ENCODE measurements around the gene PRDM16.
A peak's percentile ranks its signal among the peaks of the same experiment; 100 is the strongest.

The PRDM16 gene

DNA sequence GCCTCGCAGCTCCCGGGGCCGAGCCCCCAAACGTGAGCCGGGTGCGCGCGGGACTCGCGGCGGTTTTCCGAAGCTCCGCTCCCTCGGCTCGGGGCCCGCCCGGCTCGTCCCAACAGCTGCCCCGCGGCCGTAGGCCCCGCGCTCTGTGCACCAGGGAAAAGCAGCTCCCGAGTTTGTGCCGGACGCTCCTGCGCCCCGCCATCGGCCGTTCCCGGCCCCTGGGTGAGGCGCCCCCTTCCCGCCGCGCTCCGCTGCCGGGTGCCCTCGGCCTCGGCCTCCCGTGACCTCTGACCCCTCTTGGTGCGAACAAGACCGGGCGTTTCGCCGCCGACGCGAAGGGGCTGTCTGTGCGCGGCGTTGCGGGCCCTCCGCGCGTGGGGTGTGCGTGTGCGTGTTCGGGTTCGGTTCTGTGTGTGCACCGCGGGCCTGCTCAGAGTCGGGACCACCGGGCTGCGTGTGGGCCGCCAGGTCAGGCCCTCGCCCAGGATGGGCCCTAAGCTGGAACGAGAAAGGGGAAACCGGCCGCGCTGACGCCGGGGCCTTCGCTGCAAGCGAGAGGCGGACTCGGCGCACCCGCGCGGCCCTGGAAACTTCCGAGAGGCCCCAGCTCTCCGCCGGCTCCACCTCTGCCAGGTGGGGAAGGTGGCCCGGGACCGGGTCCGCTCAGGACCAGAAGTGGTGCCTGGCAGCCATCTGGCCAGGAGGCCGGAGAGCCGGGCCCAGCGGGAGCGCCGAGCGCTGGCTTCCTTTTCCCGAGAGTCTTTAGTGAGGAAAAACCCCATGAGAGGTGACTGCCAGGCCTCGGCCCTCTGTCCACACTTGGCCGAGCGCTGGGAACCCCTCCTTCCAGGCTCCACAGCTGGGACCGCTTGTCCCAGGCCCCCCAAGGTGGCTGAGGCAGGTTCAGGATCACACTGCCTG lies 1.9 kb downstream of the PRDM16 start:
- no peak for DNase-seq

DNA sequence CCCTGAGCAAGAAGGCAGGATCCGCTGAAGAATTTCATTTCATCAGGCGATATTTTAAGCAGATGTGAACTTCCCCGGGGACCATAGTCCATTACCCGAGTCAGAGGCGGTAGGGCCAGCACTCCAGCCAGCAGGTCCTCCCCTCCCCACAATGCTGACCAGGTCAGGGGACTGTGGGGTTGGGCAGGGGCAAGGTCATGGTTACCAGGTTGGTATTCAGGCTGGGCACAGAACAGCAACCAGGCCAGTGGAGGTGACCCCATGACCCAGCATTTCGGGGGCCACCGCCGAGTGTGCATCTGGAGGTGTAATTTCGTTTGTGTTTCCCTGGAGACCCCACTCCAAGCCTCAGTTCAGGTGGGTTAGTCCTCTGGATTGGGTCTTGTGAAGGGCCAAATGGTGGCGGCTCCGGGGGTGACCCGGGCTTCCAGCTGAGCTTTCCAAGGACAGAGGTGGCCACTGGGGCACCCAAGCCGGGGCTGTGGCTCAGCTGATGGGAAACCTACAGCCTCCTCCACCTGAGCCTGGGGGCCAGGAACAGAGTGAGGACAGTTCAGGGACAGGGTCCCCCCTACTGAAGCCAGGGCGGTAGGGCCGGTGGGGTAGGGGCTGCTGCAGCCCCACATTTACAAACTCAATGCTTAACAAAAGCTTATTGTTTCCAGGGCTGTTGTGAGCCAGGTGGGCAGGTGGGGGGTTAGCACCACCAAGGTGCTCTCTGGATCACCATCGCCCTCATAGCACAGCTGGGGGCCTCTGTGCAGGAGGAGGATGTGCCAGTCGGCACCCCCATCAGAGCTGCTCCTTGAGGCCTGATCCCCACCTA lies 2.8 kb downstream of the PRDM16 start:
- no peak for DNase-seq

DNA sequence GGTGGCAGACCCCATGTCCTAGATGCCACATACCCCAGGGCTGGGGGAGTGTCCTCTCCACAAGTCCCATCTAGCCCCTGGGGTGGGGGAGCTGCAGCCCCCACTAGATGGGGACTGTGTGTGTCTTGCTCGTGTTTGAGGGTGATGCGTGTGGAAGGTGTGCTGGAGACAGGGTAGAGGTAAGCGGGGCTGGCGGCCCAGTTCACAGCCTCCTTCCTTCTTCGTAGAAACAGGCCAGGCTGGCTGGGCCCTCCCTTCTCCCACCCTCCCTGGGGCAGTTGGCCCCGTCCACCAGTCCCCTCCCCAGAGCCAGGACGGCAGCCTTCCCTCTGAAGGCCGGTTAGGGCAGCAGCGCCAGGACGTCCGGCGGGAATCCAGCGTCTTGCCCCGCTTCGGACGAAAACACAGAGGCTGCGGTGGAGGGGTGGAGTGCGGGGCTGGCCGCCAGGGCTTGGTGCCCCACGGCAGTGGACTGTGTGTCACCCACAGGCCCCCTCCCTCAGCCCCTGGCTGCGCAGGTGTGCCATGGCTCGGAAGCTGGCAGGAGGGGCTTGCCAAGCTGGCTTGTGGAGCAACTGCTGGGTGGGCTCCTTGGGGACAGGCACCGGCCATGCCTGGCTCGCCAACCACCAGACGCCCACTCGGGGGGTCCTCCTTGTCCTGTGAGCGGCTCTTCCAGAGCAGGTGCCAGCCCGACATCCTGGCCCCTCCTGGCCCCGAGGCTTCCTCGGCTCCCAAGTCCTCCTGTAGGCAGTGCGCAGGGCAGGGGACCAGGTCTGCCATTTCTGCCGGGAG lies 3.6 kb downstream of the PRDM16 start:
- DNase-seq = no peak

DNA sequence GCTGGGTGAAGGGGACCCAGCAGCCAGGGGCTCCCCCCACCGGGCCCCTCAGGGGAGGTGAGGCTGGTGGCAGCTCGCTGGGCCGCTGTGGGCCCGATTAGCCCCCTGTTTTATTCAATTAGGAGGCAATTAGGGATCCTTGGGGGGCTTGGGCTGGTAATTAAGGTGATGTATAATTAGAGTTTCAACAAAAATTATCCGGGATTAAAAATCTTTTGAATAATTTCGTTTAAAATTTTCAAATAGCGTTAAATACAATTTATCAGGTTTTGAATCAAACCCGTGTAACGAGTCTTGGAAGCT lies 4.1 kb downstream of the PRDM16 start:
- no peak for DNase-seq

DNA sequence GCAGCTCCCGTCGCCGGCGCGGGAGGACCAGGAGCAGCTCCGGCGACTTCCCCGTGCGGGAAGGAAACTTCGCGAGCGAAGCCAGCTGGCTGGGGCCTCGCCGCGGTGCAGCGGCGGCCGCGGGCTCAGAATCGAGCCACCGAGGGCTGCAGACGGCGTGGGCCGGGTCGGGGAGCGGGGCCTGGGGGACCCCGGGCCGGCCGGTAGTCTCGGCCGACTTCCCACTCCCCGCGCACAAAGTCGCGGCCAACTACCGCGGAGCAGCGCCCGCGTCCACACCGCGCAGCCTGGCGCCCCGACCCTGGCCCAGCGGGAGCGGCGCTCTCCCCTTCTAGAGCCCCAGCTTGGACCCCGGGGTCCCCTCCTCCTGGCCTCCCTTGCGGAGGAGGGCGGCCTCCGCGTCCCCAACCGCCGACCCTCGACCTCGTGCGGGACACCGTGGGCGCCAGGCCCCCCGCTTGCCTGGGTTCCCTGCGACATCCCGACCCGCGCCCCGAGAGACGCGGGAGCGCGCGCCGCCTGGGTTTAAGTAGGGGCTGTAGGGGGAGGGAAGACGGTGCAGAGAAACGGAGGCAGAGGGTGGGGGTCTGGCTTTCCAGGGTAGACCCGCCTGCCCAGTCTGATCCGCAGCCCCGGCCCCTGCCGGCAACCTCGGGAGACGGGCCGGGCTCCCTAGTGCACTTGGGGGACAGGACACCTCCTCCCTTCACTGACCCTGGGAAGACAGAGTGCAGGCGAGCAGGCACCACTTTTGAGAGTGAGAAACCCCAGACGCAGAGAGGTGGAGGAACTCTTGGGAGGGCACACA lies 4.7 kb downstream of the PRDM16 start:
- peak; percentile 23 for DNase-seq

DNA sequence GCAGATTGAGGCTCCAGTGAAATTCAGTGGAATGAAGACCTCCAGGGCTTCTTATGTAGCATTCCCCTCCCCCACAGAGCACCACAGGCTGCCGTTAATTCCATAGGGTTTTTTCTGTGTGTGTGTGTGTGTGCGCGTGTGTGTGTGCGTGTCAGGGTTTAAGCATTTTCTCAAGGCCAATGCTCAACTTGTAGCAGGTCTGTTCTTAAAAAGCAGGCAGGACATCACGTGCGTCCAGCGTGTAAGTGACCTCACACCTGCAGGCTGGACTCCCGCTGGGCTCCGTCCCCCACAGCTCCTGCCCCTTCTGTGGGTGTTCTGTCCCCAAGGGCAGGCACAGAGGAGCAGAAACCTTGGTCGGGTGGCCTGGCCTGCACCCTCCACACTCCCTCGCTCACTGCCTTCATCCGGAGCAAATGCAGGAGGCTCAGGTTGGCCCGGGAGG lies 5.3 kb downstream of the PRDM16 start:
- DNase-seq = no peak

DNA sequence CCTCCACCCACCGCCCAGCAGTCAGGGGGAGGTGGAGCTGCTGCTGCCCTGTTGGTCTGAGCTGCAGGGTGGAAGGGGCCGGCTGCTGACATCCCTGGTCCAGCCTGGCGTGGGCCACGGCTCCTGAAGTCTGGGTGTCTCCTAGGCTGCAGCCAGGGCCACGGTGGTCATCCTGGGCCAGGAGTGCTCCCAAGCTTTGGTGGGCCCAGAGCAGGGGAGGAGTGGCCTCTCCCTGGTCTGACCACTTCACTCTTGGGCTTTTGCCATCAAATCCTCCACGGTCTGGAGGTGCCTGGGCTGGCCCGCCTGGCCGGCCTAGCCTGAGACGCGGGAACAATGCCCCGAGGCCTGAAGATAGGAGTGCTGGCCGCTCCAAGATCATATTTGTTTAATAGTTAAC lies 5.8 kb downstream of the PRDM16 start:
- DNase-seq = no peak

DNA sequence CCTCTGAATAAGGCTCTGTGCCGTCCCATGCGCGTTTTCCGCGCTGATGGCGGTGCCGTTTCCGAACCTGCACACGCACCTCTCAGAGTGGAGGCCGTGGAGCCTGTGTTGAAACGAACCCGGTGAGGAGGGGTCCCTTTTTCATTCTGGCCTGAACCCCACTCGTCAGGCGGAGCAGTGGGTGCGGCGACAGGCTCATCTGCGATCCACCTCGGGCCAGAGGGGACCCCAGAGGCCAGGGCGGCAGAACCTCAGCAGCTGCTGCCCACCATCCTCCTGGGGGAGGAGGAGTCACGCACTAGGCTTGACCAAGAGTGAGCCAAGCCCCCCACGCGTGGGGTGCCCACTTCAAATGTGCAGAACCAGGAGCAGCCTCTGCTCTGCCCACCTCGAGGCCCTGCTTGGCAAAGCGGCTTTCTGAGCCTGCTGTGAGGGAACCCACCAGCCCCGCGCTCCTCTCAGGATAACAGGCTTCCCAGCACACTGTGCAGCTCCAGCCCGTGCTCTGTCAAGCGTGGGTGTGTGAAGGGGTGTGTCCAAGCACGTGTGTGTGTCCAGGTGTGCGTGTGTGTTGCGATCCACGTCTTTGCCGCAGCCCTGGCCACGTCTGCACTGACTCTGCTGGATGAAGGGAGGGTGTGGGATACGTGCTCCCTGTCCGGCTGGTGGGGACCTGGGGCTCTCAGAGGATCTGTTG lies 6.8 kb downstream of the PRDM16 start:
- no peak for DNase-seq

DNA sequence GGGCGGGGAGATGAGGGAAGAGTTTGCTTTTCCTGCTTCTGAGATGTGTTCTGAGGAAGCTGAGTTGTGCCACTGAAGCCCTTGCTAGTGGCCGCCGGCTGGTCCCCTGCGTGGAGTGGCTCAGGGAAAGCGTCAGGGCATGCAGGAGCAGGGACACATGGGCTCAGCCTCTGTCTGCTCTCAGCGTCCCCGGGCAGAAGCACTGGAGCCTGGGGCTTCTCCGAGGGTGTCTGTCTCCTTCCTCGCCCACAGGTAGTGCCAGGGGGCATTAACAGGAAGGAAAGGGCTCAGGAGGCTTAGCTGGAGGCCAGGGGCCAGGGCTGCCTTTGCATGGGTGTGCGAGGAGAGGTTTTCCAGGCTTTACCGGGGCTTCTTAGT lies 7.3 kb downstream of the PRDM16 start:
- no peak for DNase-seq

DNA sequence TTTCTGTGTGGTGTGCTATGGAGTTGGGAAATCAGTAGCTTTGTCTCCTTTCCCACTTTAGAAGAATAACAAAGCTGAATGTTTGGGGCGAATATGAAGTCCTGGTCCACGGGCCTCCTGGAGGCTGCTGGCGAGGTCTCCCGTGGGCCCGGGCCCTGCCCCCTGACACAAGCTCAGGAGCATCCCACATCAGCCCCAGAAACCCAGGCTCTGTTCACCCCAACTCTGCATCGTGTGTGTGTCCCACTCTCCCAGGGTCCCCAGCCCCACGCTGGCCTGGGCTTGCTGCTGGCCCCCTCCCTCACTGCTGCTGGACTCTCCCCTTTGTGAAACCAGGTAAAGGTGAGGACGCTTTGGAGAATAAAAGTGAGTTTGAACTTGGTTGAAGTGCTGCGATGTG lies 8.1 kb downstream of the PRDM16 start:
- no peak for DNase-seq

DNA sequence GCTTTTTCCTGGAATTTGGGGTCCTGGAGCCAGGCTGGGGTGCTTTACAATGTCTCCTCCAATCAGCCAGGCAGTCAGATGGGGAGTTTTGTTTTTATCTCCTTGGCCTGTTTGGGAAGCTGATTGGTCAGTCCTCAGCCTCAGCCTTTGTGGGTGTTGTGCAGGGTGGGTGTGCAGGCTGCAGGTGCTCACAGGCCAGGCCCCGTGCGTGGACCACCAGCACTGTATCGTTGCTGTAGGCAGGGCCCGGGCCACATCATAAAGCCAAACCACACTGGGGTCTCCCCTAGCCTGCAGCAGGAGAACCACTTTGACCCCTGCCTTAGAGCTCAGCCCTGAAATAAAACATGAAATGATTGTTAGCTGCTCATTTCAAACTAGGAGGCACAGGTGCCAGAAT lies 8.6 kb downstream of the PRDM16 start:
- no peak for DNase-seq

DNA sequence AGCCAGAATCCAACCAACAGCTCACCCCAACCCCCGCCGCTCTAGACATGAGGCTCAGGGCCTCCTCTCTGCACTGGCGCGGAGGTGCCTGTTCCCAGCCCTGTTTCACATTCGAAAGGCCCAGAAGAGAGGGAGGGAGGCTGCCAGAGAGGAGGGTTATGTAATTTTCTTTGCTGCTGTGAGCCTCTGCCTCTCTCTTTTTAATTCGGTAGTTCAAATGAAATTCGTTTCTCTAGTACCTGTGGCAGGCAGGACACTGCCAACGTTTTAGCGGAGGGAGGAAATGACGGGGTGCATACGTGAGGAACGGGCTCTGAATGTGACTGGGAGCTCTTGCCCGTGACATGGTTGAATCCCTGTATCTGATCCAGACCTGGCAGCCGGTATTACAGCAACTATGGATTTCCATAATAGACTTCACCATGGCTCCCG lies 9.4 kb downstream of the PRDM16 start:
- DNase-seq = peak; percentile 21

DNA sequence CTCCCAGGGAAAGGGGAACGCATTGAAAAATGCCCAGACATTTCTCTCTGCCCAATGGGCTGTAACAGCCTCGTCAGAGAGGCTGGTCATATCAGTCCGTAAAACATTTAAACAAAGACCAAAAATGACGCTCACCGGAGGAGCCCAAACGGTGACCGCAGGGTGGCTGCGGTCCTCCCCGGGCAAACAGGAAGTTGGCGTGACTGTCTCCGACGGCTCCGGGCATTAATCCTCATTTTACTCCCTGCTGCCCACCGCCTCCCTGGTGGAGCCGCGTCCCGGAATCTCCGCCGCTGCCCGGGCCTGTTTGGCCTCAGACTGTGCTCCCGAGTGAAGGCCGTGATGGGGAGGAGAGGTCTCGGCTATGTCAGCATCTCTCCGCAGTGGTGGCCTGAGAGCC lies 9.9 kb downstream of the PRDM16 start:
- peak; percentile 42 for DNase-seq

DNA sequence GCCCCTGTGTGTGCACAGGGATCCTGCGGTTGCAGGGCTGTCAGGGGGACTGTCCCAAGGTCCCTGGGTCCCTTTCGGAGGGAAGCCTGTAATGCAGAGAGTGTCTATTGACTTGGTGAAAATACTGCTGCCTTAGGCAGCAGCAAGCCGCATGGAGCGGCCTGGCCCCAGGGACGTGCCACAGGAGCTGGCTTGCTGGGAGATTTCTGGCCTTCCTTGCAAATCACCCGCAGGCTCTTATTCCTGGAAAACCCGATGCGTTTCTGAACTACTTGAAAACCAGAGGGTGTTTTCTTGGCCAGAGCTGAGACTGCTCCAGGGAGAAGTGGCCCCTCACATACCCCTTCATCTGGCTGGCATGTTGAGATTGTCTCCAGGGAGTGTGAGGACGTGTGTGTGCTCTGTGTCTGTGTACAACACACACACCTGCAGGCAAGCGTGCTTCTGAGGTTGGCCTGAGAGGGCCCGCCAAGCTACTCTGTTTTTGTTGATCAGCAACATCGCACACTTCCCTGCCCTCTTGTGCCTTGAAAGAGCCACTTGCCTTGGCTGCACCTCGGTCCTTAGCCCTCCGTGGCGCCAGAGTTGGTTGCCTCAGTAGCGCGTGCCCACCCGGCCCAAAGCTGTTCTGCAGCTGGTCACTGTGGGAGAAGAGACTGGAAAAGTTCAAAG lies 10.5 kb downstream of the PRDM16 start:
- no peak for DNase-seq

DNA sequence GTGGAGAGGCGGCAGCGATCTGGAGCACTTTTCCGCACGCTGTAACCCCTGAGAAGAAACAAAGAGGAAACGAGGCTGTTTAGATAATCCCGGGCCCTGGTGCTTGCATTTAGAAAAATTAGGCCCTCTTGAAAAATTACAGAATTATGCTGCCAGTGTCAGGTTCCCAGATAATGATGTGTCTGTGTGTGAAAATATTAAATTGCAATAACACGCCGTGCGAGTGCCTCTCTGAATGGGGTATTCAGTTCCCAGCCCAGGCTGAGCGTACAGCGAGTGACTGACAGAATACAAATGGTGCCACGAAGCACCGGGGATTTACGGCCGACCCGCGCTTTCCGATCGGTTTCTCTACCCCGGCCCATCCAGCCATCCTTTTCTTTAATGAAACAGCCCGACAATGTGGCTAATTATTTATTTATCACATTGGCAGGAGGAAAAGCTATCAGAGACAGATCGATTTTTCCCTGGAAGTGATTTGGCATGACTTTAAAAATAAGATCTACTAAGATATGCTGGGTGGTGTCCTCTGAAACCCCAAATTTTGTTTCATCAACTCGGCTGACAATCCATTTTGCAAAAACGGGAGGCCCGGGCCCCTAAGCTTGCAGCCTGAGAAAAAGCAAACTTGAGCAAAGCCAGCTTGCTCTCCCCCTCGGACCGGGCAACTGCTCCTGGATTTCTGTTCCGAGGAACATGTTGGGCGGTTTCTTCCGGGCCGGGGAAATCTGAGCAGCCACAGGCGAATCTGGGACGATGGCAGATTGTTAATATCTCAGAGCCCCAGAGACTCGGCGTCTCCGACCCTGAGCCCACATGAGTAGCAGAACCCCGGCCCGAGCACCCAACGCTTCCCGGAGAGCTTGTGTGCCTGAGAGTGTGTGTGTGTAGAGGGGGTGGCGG lies 11.3 kb downstream of the PRDM16 start:
- DNase-seq = no peak

DNA sequence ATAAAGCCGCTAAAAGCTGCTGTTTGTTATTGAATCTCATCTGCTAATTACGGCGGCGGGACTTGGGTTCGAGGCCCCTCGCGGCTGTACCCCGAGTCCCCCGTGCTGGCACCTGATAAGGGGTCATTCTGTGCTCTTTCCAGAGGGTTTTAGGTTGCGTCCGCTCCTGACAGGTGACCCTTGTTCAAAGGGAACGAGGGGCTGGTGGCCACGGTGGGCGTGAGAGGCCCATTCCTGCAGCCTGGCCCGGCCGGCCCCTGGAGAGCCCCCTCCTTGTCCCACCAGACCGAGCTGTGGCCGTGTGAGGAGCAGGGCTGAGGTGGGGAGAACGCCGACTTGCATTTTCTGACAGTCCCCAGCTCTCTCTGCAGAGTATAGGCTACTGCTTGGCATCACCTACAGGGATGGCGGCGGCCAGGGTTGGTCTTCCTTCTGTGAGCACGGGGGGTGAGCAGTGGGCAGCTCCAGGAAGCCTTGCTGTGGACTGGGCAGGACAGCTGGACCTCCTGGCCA lies 12.2 kb downstream of the PRDM16 start:
- no peak for DNase-seq

DNA sequence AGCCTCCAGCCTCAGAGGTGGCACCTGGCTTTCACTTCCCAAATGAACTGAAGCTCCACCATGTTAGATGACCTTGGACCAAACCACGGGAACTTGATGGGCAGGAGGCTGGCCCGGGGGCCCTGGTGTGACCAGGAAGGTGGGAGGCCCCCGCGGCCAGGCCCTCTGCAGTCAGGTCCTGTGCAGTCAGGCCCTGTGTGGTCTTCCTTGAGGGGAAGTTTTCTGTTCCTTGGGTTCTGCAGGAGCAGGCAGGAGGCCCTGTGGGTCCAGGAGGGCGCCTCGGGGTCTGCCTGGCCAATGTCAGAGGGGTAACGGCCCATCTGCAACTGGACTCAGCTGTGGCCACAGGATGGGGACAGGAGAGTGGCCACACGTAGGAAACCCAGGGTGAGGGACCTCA lies 13.0 kb downstream of the PRDM16 start:
- no peak for DNase-seq

DNA sequence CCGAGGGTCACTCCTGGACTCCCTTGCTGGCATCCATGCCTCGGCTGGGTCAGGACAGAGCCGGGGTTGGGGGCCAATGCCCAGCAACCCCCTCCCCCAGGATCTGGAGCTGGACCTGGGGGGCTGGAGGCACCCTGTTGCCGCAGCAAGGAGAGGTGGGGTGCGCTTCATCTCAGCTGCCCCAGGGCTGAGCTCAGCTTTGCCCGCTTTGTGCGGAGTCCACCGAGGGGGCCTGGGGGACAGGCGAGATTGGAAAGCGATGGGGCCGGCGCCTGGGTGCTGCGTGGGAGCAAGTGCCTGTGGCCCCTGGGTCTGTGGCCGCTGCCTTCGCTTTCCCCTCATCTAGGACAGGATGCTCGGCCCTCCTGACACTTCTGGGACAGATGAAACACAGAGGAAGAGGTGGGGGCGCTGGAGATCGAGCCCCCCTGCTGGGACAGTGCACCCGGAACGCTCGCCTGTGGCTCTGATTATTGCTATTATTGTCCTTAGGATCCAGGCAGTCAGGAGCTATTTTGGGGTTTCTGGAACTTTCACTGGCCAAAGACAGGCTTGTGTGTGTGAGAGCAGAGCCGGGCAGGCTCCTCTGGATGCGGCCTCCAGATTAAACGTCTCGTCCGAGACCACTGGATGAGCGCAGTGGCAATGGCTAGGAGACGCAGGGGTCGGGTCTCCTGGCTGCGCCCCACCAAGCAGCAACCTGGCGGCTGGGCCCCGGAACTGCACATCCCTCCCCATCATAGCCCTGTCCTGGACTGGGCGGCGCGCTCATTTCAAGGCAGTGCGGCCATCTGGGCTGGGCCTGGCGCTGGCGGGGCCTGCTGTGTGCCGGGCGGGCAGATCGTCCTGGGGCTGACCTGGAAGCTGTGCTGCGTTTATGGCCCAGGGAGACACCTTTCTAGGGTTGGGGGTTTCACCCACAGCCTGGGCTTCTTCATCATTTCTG lies 13.8 kb downstream of the PRDM16 start:
- DNase-seq = no peak

DNA sequence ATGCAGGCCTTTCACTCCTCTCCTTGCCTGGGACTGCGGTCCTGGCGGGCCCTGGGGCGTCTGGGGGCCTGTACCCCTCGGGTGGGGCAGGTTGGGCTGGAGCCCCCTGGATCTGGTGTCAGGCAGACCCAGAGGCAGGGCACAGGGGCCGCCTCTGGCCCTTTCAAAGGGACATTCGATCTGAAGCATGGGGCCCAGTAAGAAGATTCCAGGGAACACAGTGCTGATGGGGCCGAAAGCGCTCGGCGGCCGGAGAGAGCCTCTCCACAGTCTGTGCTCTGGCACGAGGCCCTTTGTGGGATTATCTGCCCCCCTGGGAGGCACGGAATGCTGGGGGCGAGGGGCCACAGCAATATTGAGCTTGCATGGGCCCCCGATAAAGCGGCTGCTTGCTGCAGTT lies 15.2 kb downstream of the PRDM16 start:
- DNase-seq = no peak

Data from hematopoietic multipotent progenitor cell treated with erythropoietin and hydrocortisone succinate and interleukin-3 and kit ligand, for 4 days (in vitro differentiated cells).